ENCODE measurements around the gene CEP55.

The CEP55 gene

GRCh38 chr10:93478873-93479272 is 17.5 kb upstream of the CEP55 start:
- no peak for TF ChIP-seq CTCF (IDR thresholded peaks at IDR 0.05; ENCODE audit: low read depth, low read length)
- peak overlapping the region; percentile 97 for H3K4me3 ChIP-seq (ENCODE audit: low read depth, low read length)

- TF ChIP-seq CTCF (IDR thresholded peaks at IDR 0.05; ENCODE audit: low read depth, low read length) = no peak
- peak overlapping the region; percentile 97 for H3K4me3 ChIP-seq (ENCODE audit: low read depth, low read length)
Measured at GRCh38 chr10:93481637-93482144, 14.7 kb upstream of the CEP55 start.

GRCh38 chr10:93482145-93482834 is 14.1 kb upstream of the CEP55 start, which contains the start of gene MYOF:
TSS of gene MYOF (minus strand) at chr10:93482334. CDS start at chr10:93482194, 140 bp downstream.
- peak; percentile 50; the same call in 1 of the 2 replicates for TF ChIP-seq CTCF (IDR thresholded peaks at IDR 0.05; ENCODE audit: low read depth, low read length)
- H3K4me3 ChIP-seq (ENCODE audit: low read depth, low read length) = peak within 1 kb of the TSS; percentile 97

GRCh38 chr10:93485690-93486089 is 10.7 kb upstream of the CEP55 start:
- no peak for TF ChIP-seq CTCF (IDR thresholded peaks at IDR 0.05; ENCODE audit: low read depth, low read length)
- no peak overlapping the region for H3K4me3 ChIP-seq (ENCODE audit: low read depth, low read length)

- no peak for TF ChIP-seq CTCF (IDR thresholded peaks at IDR 0.05; ENCODE audit: low read depth, low read length)
- no peak overlapping the region for H3K4me3 ChIP-seq (ENCODE audit: low read depth, low read length)
Measured at GRCh38 chr10:93488956-93489528, 7.4 kb upstream of the CEP55 start.

GRCh38 chr10:93491602-93492121 is 4.8 kb upstream of the CEP55 start:
- H3K4me3 ChIP-seq (ENCODE audit: low read depth, low read length) = no peak overlapping the region
- no peak for TF ChIP-seq CTCF (IDR thresholded peaks at IDR 0.05; ENCODE audit: low read depth, low read length)

GRCh38 chr10:93493162-93493561 is 3.2 kb upstream of the CEP55 start:
- TF ChIP-seq CTCF (IDR thresholded peaks at IDR 0.05; ENCODE audit: low read depth, low read length) = no peak
- no peak overlapping the region for H3K4me3 ChIP-seq (ENCODE audit: low read depth, low read length)

Measured in WI38 (cell line).